ENCODE measurements around the gene TPSB2. TPM values are rescaled to one million over a fixed set of nuclear protein-coding genes. Genes with fewer than 3 reads are reported as not detected.

Gene TPSB2
- total RNA-seq, 1 donor from 2014 or later, result 181 TPM

GRCh38 chr16:1220841-1221627, 8.9 kb downstream of the TPSB2 start:
- intact Hi-C loops (cut with DNase I), result no loop called here
- ATAC-seq (no peak), DNase-seq (no peak)
- TF ChIP-seq CTCF (IDR thresholded peaks at IDR 0.05), result no peak
- H3K4me1 ChIP-seq, result no peaks in the 10 kb centered on the region
- no peaks in the 10 kb centered on the region for H3K27me3 ChIP-seq
- no peaks in the 10 kb centered on the region for H3K9me3 ChIP-seq
- no peaks in the 10 kb centered on the region for H3K36me3 ChIP-seq
- H3K4me3 ChIP-seq, result no peak overlapping the region
- no peak overlapping the region for H3K27ac ChIP-seq

GRCh38 chr16:1220098-1220728, 9.8 kb downstream of the TPSB2 start:
- H3K4me3 ChIP-seq, result no peak overlapping the region
- no peaks in the 10 kb centered on the region for H3K9me3 ChIP-seq
- no peak overlapping the region for H3K27ac ChIP-seq
- intact Hi-C loops (cut with DNase I), result no loop called here
- no peak for TF ChIP-seq CTCF (IDR thresholded peaks at IDR 0.05)
- ATAC-seq (no peak), DNase-seq (no peak)
- H3K4me1 ChIP-seq, result no peaks in the 10 kb centered on the region
- no peaks in the 10 kb centered on the region for H3K27me3 ChIP-seq
- no peaks in the 10 kb centered on the region for H3K36me3 ChIP-seq

GRCh38 chr16:1218930-1219611, 10.9 kb downstream of the TPSB2 start:
- intact Hi-C loops (cut with DNase I), result no loop called here
- Histone ChIP-seq H3K27me3 (no peaks in the 10 kb centered on the region), H3K4me1 (no peaks in the 10 kb centered on the region), H3K4me3 (no peak overlapping the region), H3K27ac (no peak overlapping the region), H3K9me3 (no peaks in the 10 kb centered on the region), H3K36me3 (no peaks in the 10 kb centered on the region)
- no peak for TF ChIP-seq CTCF (IDR thresholded peaks at IDR 0.05)
- no peak for ATAC-seq
- DNase-seq, result no peak

GRCh38 chr16:1218061-1218929, 11.7 kb downstream of the TPSB2 start:
- TF ChIP-seq CTCF (IDR thresholded peaks at IDR 0.05), result no peak
- intact Hi-C loops (cut with DNase I), result no loop called here
- Histone ChIP-seq H3K4me3 (no peak overlapping the region), H3K36me3 (no peaks in the 10 kb centered on the region), H3K27me3 (no peaks in the 10 kb centered on the region), H3K4me1 (no peaks in the 10 kb centered on the region), H3K27ac (no peak overlapping the region), H3K9me3 (no peaks in the 10 kb centered on the region)
- DNase-seq (no peak), ATAC-seq (no peak)

- H3K9me3 ChIP-seq, result no peaks in the 10 kb centered on the region
- DNase-seq (no peak), ATAC-seq (no peak)
- H3K36me3 ChIP-seq, result no peaks in the 10 kb centered on the region
- TF ChIP-seq CTCF (IDR thresholded peaks at IDR 0.05), result no peak
- no peak overlapping the region for H3K27ac ChIP-seq
- H3K4me3 ChIP-seq, result no peak overlapping the region
- H3K27me3 ChIP-seq, result no peaks in the 10 kb centered on the region
- no peaks in the 10 kb centered on the region for H3K4me1 ChIP-seq
- intact Hi-C loops (cut with DNase I), result no loop called here
Measured at GRCh38 chr16:1217526-1217925, 12.5 kb downstream of the TPSB2 start.
